DOHH2 (cell line): ENCODE results near the gene MAPKAPK2.

Source experiments
- H3F3A ChIP-seq: fragments of 200-600 bp; sonication (generic), shearing (Covaris generic); 2 replicates; pipeline ENCODE4 v1.6.0; 2016; ENCODE audit warnings: antibody characterized with exemption, mild to moderate bottlenecking; ENCODE audit not compliant: control insufficient read depth, insufficient read depth
- H3K27ac ChIP-seq: fragments of 200-600 bp; sonication (generic); 2 replicates; pipeline ENCODE4 v1.5.1; 2014; ENCODE audit warnings: low read depth, mild to moderate bottlenecking, low read length, moderate library complexity
- H3K27me3 ChIP-seq: fragments of 200-600 bp; sonication (generic); 2 replicates; pipeline ENCODE4 v1.6.1; 2014; ENCODE audit warnings: mild to moderate bottlenecking, low read length, mixed read lengths; ENCODE audit not compliant: control insufficient read depth
- H3K36me3 ChIP-seq: fragments of 200-600 bp; sonication (generic); 2 replicates; pipeline ENCODE4 v1.6.1; 2014; ENCODE audit warnings: mild to moderate bottlenecking, low read length, moderate library complexity, mixed read lengths; ENCODE audit not compliant: control insufficient read depth
- H3K4me1 ChIP-seq: fragments of 200-600 bp; sonication (generic); 2 replicates; pipeline ENCODE4 v1.6.1; 2014; ENCODE audit warnings: mild to moderate bottlenecking, low read length, mixed read lengths; ENCODE audit not compliant: control insufficient read depth
- H3K4me2 ChIP-seq: fragments of 200-600 bp; sonication (generic); 2 replicates; pipeline ENCODE4 v1.6.0; 2014; ENCODE audit warnings: mild to moderate bottlenecking, low read length, moderate library complexity
- H3K4me3 ChIP-seq: fragments of 200-600 bp; sonication (generic); 2 replicates; pipeline ENCODE4 v1.5.1; 2014; ENCODE audit warnings: mild to moderate bottlenecking, low read length, mixed read lengths
- H3K79me2 ChIP-seq: fragments of 200-600 bp; sonication (generic); 2 replicates; pipeline ENCODE4 v1.6.1; 2014; ENCODE audit warnings: mild to moderate bottlenecking, low read length, mixed read lengths; ENCODE audit not compliant: control insufficient read depth
- H3K9me2 ChIP-seq: fragments of 200-600 bp; sonication (generic); replicated peaks from 2 replicates; pipeline ENCODE4 v1.6.1; 2014; ENCODE audit warnings: mild to moderate bottlenecking, low read length, mixed read lengths; ENCODE audit not compliant: control insufficient read depth
- H3K9me3 ChIP-seq: fragments of 200-600 bp; sonication (generic); 2 replicates; pipeline ENCODE4 v1.6.1; 2014; ENCODE audit warnings: antibody characterized with exemption, low read length, mixed read lengths; ENCODE audit not compliant: control insufficient read depth, insufficient read depth
- H4K20me1 ChIP-seq: fragments of 200-600 bp; sonication (generic); 2 replicates; pipeline ENCODE4 v1.6.0; 2014; ENCODE audit warnings: low read depth, mild to moderate bottlenecking, antibody characterized with exemption, low read length, moderate library complexity; ENCODE audit not compliant: control insufficient read depth, insufficient read depth
- EZH2phosphoT487 ChIP-seq: fragments of 200-600 bp; sonication (generic); IDR thresholded peaks from 2 replicates; pipeline ENCODE4 v1.6.1; 2017; ENCODE audit warnings: borderline replicate concordance, mild to moderate bottlenecking, antibody characterized with exemption, low read length, moderate library complexity, mixed read lengths
- TF ChIP-seq, protein P1 (sequence below): fragments of 200-600 bp; sonication (generic); IDR thresholded peaks from one replicate; pipeline ENCODE4 v1.5.1; 2014; ENCODE audit warnings: antibody characterized with exemption, mild to moderate bottlenecking, low read depth, low read length; ENCODE audit not compliant: poor library complexity, severe bottlenecking

MAPKAPK2 gene

DNA sequence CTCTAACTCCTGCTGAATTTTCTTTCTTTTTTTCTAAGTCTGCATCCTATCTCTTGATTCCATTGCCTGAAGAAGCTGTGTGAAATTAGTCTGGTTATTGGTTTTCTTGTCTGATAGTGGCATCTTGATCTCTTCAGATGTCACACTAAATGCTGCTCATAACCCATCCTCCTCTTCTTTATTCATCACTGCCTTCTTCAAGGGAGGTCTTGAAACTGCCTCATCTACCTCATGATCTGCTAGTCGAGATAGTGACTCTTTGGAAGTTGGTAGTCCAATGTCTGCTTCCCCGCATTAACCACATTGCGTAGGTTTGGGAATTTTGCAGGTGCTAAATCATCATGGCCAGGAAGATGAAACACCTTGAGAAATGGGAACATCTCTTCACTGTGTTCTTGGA lies 33.7 kb upstream of the MAPKAPK2 start:
- Histone ChIP-seq H3K9me3 (no peaks in the 10 kb centered on the region), H4K20me1 (0 out of 2 replicates have a peak, but pooled peaks cover 6% of the 10 kb centered on the region), H3K27me3 (no peaks in the 10 kb centered on the region), H3K79me2 (no peaks in the 10 kb centered on the region; the same call in 1 of the 2 replicates), H3K9me2 (no peaks in the 10 kb centered on the region), H3K27ac (no peak overlapping the region), H3K36me3 (peaks cover 60% of the 10 kb centered on the region), H3K4me3 (no peak overlapping the region), H3F3A (peaks cover 9% of the 10 kb centered on the region; the same call in 1 of the 2 replicates), H3K4me2 (no peak overlapping the region), H3K4me1 (no peaks in the 10 kb centered on the region)
- TF ChIP-seq, protein P1, sequence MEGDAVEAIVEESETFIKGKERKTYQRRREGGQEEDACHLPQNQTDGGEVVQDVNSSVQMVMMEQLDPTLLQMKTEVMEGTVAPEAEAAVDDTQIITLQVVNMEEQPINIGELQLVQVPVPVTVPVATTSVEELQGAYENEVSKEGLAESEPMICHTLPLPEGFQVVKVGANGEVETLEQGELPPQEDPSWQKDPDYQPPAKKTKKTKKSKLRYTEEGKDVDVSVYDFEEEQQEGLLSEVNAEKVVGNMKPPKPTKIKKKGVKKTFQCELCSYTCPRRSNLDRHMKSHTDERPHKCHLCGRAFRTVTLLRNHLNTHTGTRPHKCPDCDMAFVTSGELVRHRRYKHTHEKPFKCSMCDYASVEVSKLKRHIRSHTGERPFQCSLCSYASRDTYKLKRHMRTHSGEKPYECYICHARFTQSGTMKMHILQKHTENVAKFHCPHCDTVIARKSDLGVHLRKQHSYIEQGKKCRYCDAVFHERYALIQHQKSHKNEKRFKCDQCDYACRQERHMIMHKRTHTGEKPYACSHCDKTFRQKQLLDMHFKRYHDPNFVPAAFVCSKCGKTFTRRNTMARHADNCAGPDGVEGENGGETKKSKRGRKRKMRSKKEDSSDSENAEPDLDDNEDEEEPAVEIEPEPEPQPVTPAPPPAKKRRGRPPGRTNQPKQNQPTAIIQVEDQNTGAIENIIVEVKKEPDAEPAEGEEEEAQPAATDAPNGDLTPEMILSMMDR: no peak
- TF ChIP-seq EZH2phosphoT487: no peak

DNA sequence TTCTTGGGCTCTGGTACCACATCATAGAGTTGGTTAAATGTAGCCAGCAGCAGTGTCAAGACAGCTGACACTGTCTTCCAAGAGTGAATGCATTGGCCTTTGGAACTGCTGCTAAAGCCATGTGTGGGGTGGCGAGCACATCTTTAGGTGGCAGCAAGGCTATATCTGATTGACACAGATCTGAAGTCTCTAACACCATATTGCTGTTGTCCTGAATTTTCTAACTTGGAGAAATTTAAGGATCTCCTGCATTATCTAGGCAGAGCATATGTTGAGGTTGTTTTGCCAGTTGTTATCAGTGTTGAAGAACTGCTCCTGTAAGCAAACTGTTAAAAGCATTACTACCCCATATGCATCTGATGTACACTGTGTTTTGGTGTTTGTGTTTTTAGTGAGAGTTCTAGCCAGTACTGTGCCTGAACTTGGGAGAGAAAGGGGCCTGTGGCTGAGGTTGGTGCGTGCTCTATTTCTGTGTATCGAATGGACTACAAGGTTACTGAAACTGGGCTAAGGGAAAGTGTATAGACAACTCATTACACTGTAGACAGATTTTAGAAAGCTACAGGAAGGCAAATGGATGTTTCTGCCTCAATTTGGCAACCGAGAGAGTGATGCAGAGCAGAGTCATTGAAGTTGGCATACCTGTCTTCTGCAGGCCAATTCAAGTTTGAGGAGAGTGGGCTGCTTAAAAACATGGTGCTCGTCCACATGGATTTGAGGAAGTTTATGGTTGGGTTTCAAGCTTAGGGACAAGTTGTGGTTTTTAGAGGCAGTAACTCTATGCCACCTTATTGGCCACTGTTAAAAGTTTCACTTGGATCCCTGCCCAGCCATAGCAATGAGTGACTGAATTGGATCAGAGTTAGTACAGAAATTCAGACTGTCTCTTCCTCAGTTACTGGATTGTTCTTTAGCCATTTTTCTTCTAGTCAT lies 32.5 kb upstream of the MAPKAPK2 start:
- Histone ChIP-seq H3K36me3 (peaks cover 50% of the 10 kb centered on the region), H3K27ac (no peak overlapping the region), H3K4me2 (no peak overlapping the region)

DNA sequence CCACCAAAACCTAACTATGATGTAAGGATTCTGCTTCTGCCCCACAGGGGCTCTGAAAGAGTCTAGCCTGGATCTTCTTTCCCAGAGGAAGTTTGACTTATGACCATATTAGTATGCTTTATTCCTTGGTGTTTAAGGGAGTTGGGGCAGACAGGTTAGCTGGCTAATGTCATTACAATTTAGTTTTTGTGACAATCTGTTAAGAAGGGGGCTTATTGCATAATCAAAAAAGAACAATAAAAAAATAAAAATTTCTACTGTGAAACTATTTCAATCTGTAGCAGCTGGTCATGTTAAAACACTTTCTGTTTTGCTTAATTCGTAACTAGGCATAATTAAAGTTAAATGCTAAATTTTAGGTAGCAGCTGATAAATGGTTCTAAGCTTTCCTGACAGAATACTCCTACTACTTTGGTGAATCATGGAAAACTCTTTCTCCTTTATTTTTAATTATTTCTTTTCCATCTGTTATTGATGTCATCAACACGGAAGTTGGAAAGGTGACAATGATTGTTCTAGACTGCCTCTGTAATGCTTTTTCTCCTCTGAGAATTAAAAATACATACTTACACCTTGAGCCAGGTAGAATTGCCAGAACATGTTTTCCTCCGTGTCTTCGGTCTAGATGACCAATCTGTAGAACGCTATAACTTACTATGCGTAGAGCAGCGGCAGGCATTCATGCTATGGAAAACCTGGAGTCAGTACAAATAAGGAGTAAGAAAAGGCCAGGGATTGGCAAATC lies 30.8 kb upstream of the MAPKAPK2 start:
- Histone ChIP-seq H3K27me3 (no peaks in the 10 kb centered on the region), H3F3A (peaks cover 19% of the 10 kb centered on the region; the same call in 1 of the 2 replicates), H3K4me3 (no peak overlapping the region), H3K9me3 (no peaks in the 10 kb centered on the region), H3K79me2 (no peaks in the 10 kb centered on the region; the same call in 1 of the 2 replicates), H4K20me1 (0 out of 2 replicates have a peak, but pooled peaks cover 6% of the 10 kb centered on the region), H3K9me2 (no peaks in the 10 kb centered on the region), H3K27ac (no peak overlapping the region), H3K4me1 (peaks cover 21% of the 10 kb centered on the region), H3K36me3 (peaks cover 33% of the 10 kb centered on the region), H3K4me2 (no peak overlapping the region)
- TF ChIP-seq EZH2phosphoT487: no peak
- TF ChIP-seq, protein P1: no peak

More for the DNA sequence above, 32.5 kb upstream of the MAPKAPK2 start:
- H3K4me3 ChIP-seq: no peak overlapping the region
- no peaks in the 10 kb centered on the region for H3K9me3 ChIP-seq
- no peaks in the 10 kb centered on the region for H3K9me2 ChIP-seq
- no peaks in the 10 kb centered on the region; the same call in 1 of the 2 replicates for H3K79me2 ChIP-seq
- H3F3A ChIP-seq: peaks cover 12% of the 10 kb centered on the region; the same call in 1 of the 2 replicates
- H3K4me1 ChIP-seq: peaks cover 4% of the 10 kb centered on the region
- TF ChIP-seq, protein P1: no peak
- no peak for TF ChIP-seq EZH2phosphoT487
- no peaks in the 10 kb centered on the region for H3K27me3 ChIP-seq
- H4K20me1 ChIP-seq: 0 out of 2 replicates have a peak, but pooled peaks cover 6% of the 10 kb centered on the region
